DOHH2 (cell line): ENCODE measurements around the gene INTS14.
A peak's percentile ranks its signal among the peaks of the same experiment; 100 is the strongest.

ENCODE experiments used
- H3F3A ChIP-seq: fragments of 200-600 bp; sonication (generic), shearing (Covaris generic); 2 replicates; pipeline ENCODE4 v1.6.0; 2016; ENCODE audit warnings: antibody characterized with exemption, mild to moderate bottlenecking; ENCODE audit not compliant: control insufficient read depth, insufficient read depth
- H3K27ac ChIP-seq: fragments of 200-600 bp; sonication (generic); 2 replicates; pipeline ENCODE4 v1.5.1; 2014; ENCODE audit warnings: low read depth, mild to moderate bottlenecking, low read length, moderate library complexity
- H3K27me3 ChIP-seq: fragments of 200-600 bp; sonication (generic); 2 replicates; pipeline ENCODE4 v1.6.1; 2014; ENCODE audit warnings: mild to moderate bottlenecking, low read length, mixed read lengths; ENCODE audit not compliant: control insufficient read depth
- H3K36me3 ChIP-seq: fragments of 200-600 bp; sonication (generic); 2 replicates; pipeline ENCODE4 v1.6.1; 2014; ENCODE audit warnings: mild to moderate bottlenecking, low read length, moderate library complexity, mixed read lengths; ENCODE audit not compliant: control insufficient read depth
- H3K4me1 ChIP-seq: fragments of 200-600 bp; sonication (generic); 2 replicates; pipeline ENCODE4 v1.6.1; 2014; ENCODE audit warnings: mild to moderate bottlenecking, low read length, mixed read lengths; ENCODE audit not compliant: control insufficient read depth
- H3K4me2 ChIP-seq: fragments of 200-600 bp; sonication (generic); 2 replicates; pipeline ENCODE4 v1.6.0; 2014; ENCODE audit warnings: mild to moderate bottlenecking, low read length, moderate library complexity
- H3K4me3 ChIP-seq: fragments of 200-600 bp; sonication (generic); 2 replicates; pipeline ENCODE4 v1.5.1; 2014; ENCODE audit warnings: mild to moderate bottlenecking, low read length, mixed read lengths
- H3K79me2 ChIP-seq: fragments of 200-600 bp; sonication (generic); 2 replicates; pipeline ENCODE4 v1.6.1; 2014; ENCODE audit warnings: mild to moderate bottlenecking, low read length, mixed read lengths; ENCODE audit not compliant: control insufficient read depth
- H3K9me2 ChIP-seq: fragments of 200-600 bp; sonication (generic); replicated peaks from 2 replicates; pipeline ENCODE4 v1.6.1; 2014; ENCODE audit warnings: mild to moderate bottlenecking, low read length, mixed read lengths; ENCODE audit not compliant: control insufficient read depth
- H3K9me3 ChIP-seq: fragments of 200-600 bp; sonication (generic); 2 replicates; pipeline ENCODE4 v1.6.1; 2014; ENCODE audit warnings: antibody characterized with exemption, low read length, mixed read lengths; ENCODE audit not compliant: control insufficient read depth, insufficient read depth
- H4K20me1 ChIP-seq: fragments of 200-600 bp; sonication (generic); 2 replicates; pipeline ENCODE4 v1.6.0; 2014; ENCODE audit warnings: low read depth, mild to moderate bottlenecking, antibody characterized with exemption, low read length, moderate library complexity; ENCODE audit not compliant: control insufficient read depth, insufficient read depth
- EZH2phosphoT487 ChIP-seq: fragments of 200-600 bp; sonication (generic); IDR thresholded peaks from 2 replicates; pipeline ENCODE4 v1.6.1; 2017; ENCODE audit warnings: borderline replicate concordance, mild to moderate bottlenecking, antibody characterized with exemption, low read length, moderate library complexity, mixed read lengths
- TF ChIP-seq, protein P1 (sequence below): fragments of 200-600 bp; sonication (generic); IDR thresholded peaks from one replicate; pipeline ENCODE4 v1.5.1; 2014; ENCODE audit warnings: antibody characterized with exemption, mild to moderate bottlenecking, low read depth, low read length; ENCODE audit not compliant: poor library complexity, severe bottlenecking

Gene INTS14

DNA sequence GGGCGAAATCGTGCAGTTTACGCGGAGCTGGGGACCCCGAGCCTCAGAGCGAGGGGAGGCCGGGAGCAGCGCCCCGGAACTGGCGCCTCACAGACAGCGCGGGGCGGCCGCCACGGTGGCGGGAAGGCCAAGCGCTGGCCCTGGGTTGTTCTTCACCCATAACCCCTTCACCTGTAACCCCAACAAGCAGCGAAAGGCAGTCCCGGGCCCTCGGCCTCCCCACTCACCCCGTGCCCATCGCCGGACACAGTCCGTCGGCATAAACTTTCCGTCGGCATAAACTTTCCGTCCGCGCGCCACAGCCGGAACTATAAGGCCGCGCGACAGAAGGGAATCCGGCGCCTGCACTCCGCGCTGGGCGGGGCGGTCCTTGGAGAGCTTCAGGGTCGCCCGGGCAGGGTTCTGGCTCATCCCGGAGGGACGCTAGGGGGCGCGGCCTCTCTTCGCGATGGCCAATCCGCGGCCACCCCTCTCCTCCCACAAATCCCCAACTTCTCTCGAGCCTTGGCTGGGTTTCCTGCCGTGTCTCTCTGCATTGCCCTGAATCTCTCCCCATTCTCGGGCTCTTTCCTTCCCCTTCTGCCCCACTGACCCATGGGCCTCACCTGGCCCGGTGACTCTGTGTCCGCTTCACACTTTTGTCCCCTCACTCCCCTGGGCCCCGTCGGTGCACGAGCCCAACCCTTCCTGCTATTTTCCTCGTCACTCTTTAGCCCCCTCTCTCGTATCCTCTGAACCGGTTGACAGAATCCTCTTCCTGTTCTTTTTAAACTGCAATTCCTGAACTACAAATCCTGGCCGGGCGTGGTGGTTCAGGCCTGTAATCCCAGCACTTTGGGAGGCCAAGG is at the start of gene INTS14:
Gene INTS14, minus strand, starts transcription at position 261 of the 848 bp plus-strand sequence. CDS start 3,751 bp downstream, outside the sequence.
- Histone ChIP-seq H3K9me2 (no peaks in the 10 kb centered on the region), H3K79me2 (peaks cover 56% of the 10 kb centered on the region), H3K4me1 (peaks cover 34% of the 10 kb centered on the region), H3K27ac (peak within 1 kb of the TSS; percentile 49), H3K4me2 (peak within 1 kb of the TSS; percentile 85), H3K36me3 (peaks cover 24% of the 10 kb centered on the region), H3K9me3 (no peaks in the 10 kb centered on the region), H4K20me1 (no peaks in the 10 kb centered on the region), H3K4me3 (peak within 1 kb of the TSS; percentile 76), H3F3A (no peaks in the 10 kb centered on the region), H3K27me3 (no peaks in the 10 kb centered on the region)
- no peak for TF ChIP-seq EZH2phosphoT487
- TF ChIP-seq, protein P1, sequence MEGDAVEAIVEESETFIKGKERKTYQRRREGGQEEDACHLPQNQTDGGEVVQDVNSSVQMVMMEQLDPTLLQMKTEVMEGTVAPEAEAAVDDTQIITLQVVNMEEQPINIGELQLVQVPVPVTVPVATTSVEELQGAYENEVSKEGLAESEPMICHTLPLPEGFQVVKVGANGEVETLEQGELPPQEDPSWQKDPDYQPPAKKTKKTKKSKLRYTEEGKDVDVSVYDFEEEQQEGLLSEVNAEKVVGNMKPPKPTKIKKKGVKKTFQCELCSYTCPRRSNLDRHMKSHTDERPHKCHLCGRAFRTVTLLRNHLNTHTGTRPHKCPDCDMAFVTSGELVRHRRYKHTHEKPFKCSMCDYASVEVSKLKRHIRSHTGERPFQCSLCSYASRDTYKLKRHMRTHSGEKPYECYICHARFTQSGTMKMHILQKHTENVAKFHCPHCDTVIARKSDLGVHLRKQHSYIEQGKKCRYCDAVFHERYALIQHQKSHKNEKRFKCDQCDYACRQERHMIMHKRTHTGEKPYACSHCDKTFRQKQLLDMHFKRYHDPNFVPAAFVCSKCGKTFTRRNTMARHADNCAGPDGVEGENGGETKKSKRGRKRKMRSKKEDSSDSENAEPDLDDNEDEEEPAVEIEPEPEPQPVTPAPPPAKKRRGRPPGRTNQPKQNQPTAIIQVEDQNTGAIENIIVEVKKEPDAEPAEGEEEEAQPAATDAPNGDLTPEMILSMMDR: peak; percentile 70

DNA sequence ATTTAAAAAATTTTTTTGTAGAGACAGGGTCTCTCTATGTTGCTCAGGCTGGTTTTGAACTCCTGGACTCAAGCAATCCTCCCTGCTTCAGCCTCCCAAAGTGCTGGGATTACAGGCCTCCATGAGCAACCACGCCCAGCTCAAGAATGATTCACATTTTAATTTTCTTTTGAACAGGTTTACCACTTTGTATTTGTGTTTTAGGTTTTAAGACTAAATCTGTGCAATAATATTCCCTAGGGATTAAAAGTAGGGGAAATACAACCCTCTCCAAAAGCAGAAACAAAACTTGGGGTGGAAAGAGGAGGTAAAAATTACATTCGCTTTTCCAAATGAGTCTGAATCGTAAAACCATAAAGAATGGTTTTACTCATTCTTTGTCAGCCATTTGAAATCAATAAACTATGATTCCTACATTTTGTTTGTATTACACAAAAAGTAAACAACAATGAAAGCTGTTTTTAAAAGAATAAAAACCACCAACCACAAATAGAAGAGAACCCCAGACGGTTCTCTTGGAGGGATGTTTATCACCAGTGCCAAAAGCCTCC is 48.6 kb upstream of the INTS14 start:
- Histone ChIP-seq H3K4me1 (peaks cover 38% of the 10 kb centered on the region), H3K9me3 (no peaks in the 10 kb centered on the region), H3K4me2 (no peak overlapping the region), H3K79me2 (no peaks in the 10 kb centered on the region), H3F3A (peaks cover 2% of the 10 kb centered on the region; the same call in 1 of the 2 replicates), H3K9me2 (no peaks in the 10 kb centered on the region), H3K27ac (no peak overlapping the region), H3K4me3 (no peak overlapping the region), H3K27me3 (no peaks in the 10 kb centered on the region), H4K20me1 (no peaks in the 10 kb centered on the region), H3K36me3 (peaks cover 87% of the 10 kb centered on the region)
- TF ChIP-seq, protein P1: no peak
- TF ChIP-seq EZH2phosphoT487: no peak

DNA sequence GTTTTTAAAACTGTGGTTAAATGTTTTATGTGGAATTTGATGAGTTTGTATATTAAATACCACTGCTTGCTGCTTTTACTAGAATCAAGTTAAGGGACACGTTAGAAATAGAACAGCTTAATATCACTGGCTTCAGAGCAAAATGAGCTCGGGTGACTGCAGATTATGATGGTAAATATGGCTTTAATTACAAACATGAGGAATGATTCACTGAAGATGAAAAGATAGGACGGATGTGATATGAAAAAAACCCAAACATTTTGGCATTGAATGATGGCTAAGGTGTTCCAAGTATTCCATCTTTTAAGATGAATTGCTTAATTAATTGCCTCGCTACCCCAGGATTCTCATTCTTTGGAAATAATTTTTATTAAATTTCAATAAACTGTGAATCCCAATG is 44.5 kb upstream of the INTS14 start:
- Histone ChIP-seq H3K27ac (no peak overlapping the region), H3K4me1 (peaks cover 8% of the 10 kb centered on the region), H3K4me3 (no peak overlapping the region), H3K9me3 (no peaks in the 10 kb centered on the region), H3K79me2 (no peaks in the 10 kb centered on the region), H3K36me3 (peaks cover 87% of the 10 kb centered on the region), H3F3A (no peaks in the 10 kb centered on the region), H3K4me2 (no peak overlapping the region), H4K20me1 (no peaks in the 10 kb centered on the region), H3K9me2 (no peaks in the 10 kb centered on the region), H3K27me3 (no peaks in the 10 kb centered on the region)
- TF ChIP-seq, protein P1: no peak
- no peak for TF ChIP-seq EZH2phosphoT487
